Liver (tissue), 9 donors: ENCODE results near the gene STK24. TPM values are rescaled to one million over a fixed set of nuclear protein-coding genes. Genes with fewer than 3 reads are reported as not detected.

ENCODE experiments used
- DNase-seq: peaks from one replicate; pipeline ENCODE4 v3.0.0-alpha.2; 2017; ENCODE audit warnings: low spot score
- H3K27ac ChIP-seq, 2 donors: one replicate each; pipeline ENCODE4 v1.7.0; 2013; ENCODE audit warnings: inconsistent platforms in 2 of 2, low read length in 2 of 2, control low read depth in 1 of 2, low read depth in 1 of 2, mild to moderate bottlenecking in 1 of 2
- H3K27me3 ChIP-seq, 4 donors: one replicate each; pipeline versions ENCODE4 v1.6.1 to v1.7.0; 2013; ENCODE audit warnings: low read length in 3 of 4, inconsistent platforms in 1 of 4, mild to moderate bottlenecking in 1 of 4, moderate library complexity in 1 of 4; ENCODE audit not compliant: control insufficient read depth in 4 of 4, insufficient read depth in 4 of 4
- H3K36me3 ChIP-seq, 4 donors: one replicate each; pipeline versions ENCODE4 v1.6.1 to v1.7.0; 2013; ENCODE audit warnings: low read length in 3 of 4, mild to moderate bottlenecking in 3 of 4, low read depth in 1 of 4, moderate library complexity in 1 of 4; ENCODE audit not compliant: control insufficient read depth in 4 of 4, insufficient read depth in 3 of 4
- H3K4me1 ChIP-seq, 4 donors: one replicate each; pipeline versions ENCODE4 v1.6.1 to v1.7.0; 2013; ENCODE audit warnings: low read length in 3 of 4, mild to moderate bottlenecking in 3 of 4, moderate library complexity in 1 of 4; ENCODE audit not compliant: control insufficient read depth in 4 of 4, insufficient read depth in 4 of 4
- H3K4me3 ChIP-seq, 3 donors: one replicate each; pipeline versions ENCODE4 v1.6.1 to v1.7.0; 2013; ENCODE audit warnings: low read length in 3 of 3, control low read depth in 1 of 3, low read depth in 1 of 3, mild to moderate bottlenecking in 1 of 3
- H3K9ac ChIP-seq, 2 donors: one replicate each; pipeline ENCODE4 v1.7.0; 2013; ENCODE audit warnings: low read length in 2 of 2, mild to moderate bottlenecking in 2 of 2, moderate library complexity in 2 of 2, control low read depth in 1 of 2, low read depth in 1 of 2
- H3K9me3 ChIP-seq, 4 donors: one replicate each; pipeline versions ENCODE4 v1.6.1 to v1.7.0; 2013; ENCODE audit warnings: low read length in 3 of 4; ENCODE audit not compliant: control insufficient read depth in 4 of 4
- ATF3 ChIP-seq: IDR thresholded peaks from 2 replicates; pipeline ENCODE4 v1.6.1; 2016; ENCODE audit warnings: antibody characterized with exemption
- CTCF ChIP-seq: fragments of 150-350 bp; IDR thresholded peaks from 2 replicates; pipeline ENCODE4 v1.5.1; 2017; ENCODE audit warnings: improper control_type of control experiment, low read depth, low read length; ENCODE audit not compliant: missing input control
- EGR1 ChIP-seq, 2 donors: IDR thresholded peaks; 2 replicates each; pipeline ENCODE4 v1.6.1; 2016 to 2018; ENCODE audit warnings: antibody characterized with exemption in 2 of 2, low read depth in 2 of 2
- FOXA1 ChIP-seq: IDR thresholded peaks from 2 replicates; pipeline ENCODE4 v1.6.1; 2016; ENCODE audit warnings: antibody characterized with exemption
- FOXA2 ChIP-seq: IDR thresholded peaks from 2 replicates; pipeline ENCODE4 v1.6.1; 2016; ENCODE audit warnings: antibody characterized with exemption
- GABPA ChIP-seq, 2 donors: IDR thresholded peaks in 1 of 2; conservative IDR thresholded peaks in 1 of 2; 2 replicates each; pipeline ENCODE4 v1.6.1; 2016; ENCODE audit warnings: antibody characterized with exemption in 2 of 2, mild to moderate bottlenecking in 1 of 2, moderate library complexity in 1 of 2
- HNF4A ChIP-seq, 2 donors: conservative IDR thresholded peaks; 2 replicates each; pipeline ENCODE4 v1.6.1; 2016; ENCODE audit warnings: antibody characterized with exemption in 2 of 2, mild to moderate bottlenecking in 2 of 2
- HNF4G ChIP-seq: IDR thresholded peaks from 2 replicates; pipeline ENCODE4 v1.6.1; 2016; ENCODE audit warnings: antibody characterized with exemption
- JUND ChIP-seq, 2 donors: IDR thresholded peaks; 2 replicates each; pipeline ENCODE4 v1.6.1; 2016; ENCODE audit warnings: antibody characterized with exemption in 2 of 2
- MAX ChIP-seq: IDR thresholded peaks from 2 replicates; pipeline ENCODE4 v1.6.1; 2016; ENCODE audit warnings: antibody characterized with exemption
- NR2F2 ChIP-seq: IDR thresholded peaks from 2 replicates; pipeline ENCODE4 v1.6.1; 2016; ENCODE audit warnings: antibody characterized with exemption
- RAD21 ChIP-seq, 2 donors: IDR thresholded peaks; 2 replicates each; pipeline ENCODE4 v1.6.1; 2016; ENCODE audit warnings: antibody characterized with exemption in 2 of 2, mild to moderate bottlenecking in 2 of 2
- RXRA ChIP-seq, 2 donors: IDR thresholded peaks; 2 replicates each; pipeline ENCODE4 v1.6.1; 2017 to 2018; ENCODE audit warnings: antibody characterized with exemption in 2 of 2, mild to moderate bottlenecking in 1 of 2
- SP1 ChIP-seq: IDR thresholded peaks from 2 replicates; pipeline ENCODE4 v1.6.1; 2018; ENCODE audit warnings: antibody characterized with exemption, mild to moderate bottlenecking
- TAF1 ChIP-seq: conservative IDR thresholded peaks from 2 replicates; pipeline ENCODE4 v1.6.1; 2016; ENCODE audit warnings: antibody characterized with exemption, mild to moderate bottlenecking
- YY1 ChIP-seq: IDR thresholded peaks from 2 replicates; pipeline ENCODE4 v1.6.1; 2016; ENCODE audit warnings: antibody characterized with exemption, mild to moderate bottlenecking
- WGBS: extraction: QIAGEN DNeasy Blood & Tissue Kit; methylation state at CpG from one replicate; pipeline ENCODE4 v1.1.7; 2013; 5-methylcytosine and 5-hydroxymethylcytosine counted together
- polyA plus RNA-seq, 2 donors: library from polyadenylated mRNA; stranded (reverse) in 1 of 2; unstranded in 1 of 2; fragments of 200-250 nt in 1 of 2; fragments of >200 nt in 1 of 2; fragmentation: Nextera tagmentation in 1 of 2; extraction: Ambion mirVana in 1 of 2; gene quantifications; one replicate each; pipeline versions ENCODE4 v1.2.1 to v1.2.3, GENCODE V29; 2013 to 2015
- total RNA-seq, 2 donors: library from RNA; depleted of rRNA; stranded (reverse); fragments of >200 nt; gene quantifications; one replicate each; pipeline ENCODE4 v1.2.3, GENCODE V29; 2014
- TF ChIP-seq, protein P1 (sequence below): IDR thresholded peaks from 2 replicates; pipeline ENCODE4 v1.6.1; 2016; ENCODE audit warnings: antibody characterized with exemption
- TF ChIP-seq, protein P2 (sequence below): IDR thresholded peaks from 2 replicates; pipeline ENCODE4 v1.6.1; 2016; ENCODE audit warnings: antibody characterized with exemption, mild to moderate bottlenecking
- donor health status: healthy.
- donor health status: healthy.
- donor health status: healthy.
- donor health status: healthy.
- donor health status: healthy.

Gene STK24
- total and polyA plus RNA-seq, 4 donors, result 6.4 to 43.3 (median 14.9) TPM

- Histone ChIP-seq H3K9me3 (no peaks in the 10 kb centered on the region), H3K36me3 (no peaks in the 10 kb centered on the region), H3K27ac (no peak overlapping the region), H3K4me3 (no peak overlapping the region), H3K9ac (no peak overlapping the region), H3K27me3 (no peaks in the 10 kb centered on the region), H3K4me1 (peaks cover 32 to 71% (median 61%) of the 10 kb centered on the region in 4 donors)
- 91% methylated on average over 16 of the region's 16 CpGs for WGBS
- no peak for DNase-seq
- TF ChIP-seq FOXA2 (no peak), HNF4G (no peak), ATF3 (no peak), RAD21 (IDR thresholded peaks at IDR 0.05) (no peak), EGR1 (IDR thresholded peaks at IDR 0.05; ENCODE audit: low read depth in 2 of 2) (no peak), CTCF (no peak), FOXA1 (no peak), MAX (no peak), GABPA (IDR thresholded peaks at IDR 0.05 in 1 of 2, conservative IDR thresholded peaks at IDR 0.05 in 1 of 2) (no peak), RXRA (IDR thresholded peaks at IDR 0.05) (no peak), JUND (IDR thresholded peaks at IDR 0.05) (no peak), YY1 (no peak), SP1 (no peak), NR2F2 (no peak), TAF1 (no peak), HNF4A (conservative IDR thresholded peaks at IDR 0.05) (no peak)
- TF ChIP-seq, protein P1, sequence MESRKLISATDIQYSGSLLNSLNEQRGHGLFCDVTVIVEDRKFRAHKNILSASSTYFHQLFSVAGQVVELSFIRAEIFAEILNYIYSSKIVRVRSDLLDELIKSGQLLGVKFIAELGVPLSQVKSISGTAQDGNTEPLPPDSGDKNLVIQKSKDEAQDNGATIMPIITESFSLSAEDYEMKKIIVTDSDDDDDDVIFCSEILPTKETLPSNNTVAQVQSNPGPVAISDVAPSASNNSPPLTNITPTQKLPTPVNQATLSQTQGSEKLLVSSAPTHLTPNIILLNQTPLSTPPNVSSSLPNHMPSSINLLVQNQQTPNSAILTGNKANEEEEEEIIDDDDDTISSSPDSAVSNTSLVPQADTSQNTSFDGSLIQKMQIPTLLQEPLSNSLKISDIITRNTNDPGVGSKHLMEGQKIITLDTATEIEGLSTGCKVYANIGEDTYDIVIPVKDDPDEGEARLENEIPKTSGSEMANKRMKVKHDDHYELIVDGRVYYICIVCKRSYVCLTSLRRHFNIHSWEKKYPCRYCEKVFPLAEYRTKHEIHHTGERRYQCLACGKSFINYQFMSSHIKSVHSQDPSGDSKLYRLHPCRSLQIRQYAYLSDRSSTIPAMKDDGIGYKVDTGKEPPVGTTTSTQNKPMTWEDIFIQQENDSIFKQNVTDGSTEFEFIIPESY, result no peak
- TF ChIP-seq, protein P2, sequence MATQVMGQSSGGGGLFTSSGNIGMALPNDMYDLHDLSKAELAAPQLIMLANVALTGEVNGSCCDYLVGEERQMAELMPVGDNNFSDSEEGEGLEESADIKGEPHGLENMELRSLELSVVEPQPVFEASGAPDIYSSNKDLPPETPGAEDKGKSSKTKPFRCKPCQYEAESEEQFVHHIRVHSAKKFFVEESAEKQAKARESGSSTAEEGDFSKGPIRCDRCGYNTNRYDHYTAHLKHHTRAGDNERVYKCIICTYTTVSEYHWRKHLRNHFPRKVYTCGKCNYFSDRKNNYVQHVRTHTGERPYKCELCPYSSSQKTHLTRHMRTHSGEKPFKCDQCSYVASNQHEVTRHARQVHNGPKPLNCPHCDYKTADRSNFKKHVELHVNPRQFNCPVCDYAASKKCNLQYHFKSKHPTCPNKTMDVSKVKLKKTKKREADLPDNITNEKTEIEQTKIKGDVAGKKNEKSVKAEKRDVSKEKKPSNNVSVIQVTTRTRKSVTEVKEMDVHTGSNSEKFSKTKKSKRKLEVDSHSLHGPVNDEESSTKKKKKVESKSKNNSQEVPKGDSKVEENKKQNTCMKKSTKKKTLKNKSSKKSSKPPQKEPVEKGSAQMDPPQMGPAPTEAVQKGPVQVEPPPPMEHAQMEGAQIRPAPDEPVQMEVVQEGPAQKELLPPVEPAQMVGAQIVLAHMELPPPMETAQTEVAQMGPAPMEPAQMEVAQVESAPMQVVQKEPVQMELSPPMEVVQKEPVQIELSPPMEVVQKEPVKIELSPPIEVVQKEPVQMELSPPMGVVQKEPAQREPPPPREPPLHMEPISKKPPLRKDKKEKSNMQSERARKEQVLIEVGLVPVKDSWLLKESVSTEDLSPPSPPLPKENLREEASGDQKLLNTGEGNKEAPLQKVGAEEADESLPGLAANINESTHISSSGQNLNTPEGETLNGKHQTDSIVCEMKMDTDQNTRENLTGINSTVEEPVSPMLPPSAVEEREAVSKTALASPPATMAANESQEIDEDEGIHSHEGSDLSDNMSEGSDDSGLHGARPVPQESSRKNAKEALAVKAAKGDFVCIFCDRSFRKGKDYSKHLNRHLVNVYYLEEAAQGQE, result no peak
Observed at GRCh38 chr13:98478189-98479129, 98.4 kb downstream of the STK24 start.
